HG02588 (cell line): Measurements from ENCODE around the gene FAM227A.
"Not testable (repeated sequence)": the region's sequence is repeated elsewhere in the genome, so short reads cannot be mapped to it uniquely, and the experiment has no call there.

Experiments used
- ATAC-seq: cut with Tn5 transposase; IDR thresholded peaks from one replicate; pipeline ENCODE4 v1.9.1; 2021; ENCODE audit warnings: mild to moderate bottlenecking, moderate library complexity; ENCODE audit not compliant: unreplicated experiment

FAM227A gene

DNA sequence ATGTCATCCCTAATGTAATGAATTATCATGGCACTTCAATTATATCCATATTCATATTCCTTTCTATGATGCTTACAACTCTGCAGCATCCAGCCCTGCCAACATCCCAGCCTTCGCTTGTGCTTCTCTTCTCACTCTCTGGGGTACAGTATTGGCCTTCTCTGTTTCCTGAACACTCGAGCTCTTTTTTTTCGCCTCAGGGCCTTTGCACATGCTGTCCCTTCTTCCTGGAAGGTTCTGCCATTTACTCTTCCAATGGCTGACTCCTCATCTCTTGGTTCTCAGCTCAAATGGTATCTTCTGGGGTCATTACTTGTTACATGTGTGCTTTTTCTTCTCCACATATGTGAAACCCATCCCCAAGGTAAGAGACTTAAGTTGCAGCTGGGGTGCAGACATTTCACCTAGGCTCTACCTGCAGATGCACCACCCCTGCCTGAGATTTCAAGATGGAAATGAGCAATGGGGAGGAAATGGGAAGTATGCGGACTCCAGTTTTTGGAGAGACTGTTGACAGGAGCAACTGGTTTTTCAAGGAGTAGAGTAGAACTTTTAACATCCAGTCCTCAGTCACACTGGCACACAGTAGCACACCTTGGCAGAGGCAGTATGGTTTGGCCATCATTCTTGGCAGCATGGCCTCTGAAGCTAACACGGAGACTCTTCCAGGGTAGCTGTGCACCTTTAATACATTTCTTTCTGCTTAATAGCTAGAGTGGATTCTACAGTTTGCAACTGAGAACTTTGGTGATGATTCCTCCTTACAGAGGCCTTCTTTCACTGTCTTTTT is 43.8 kb downstream of the FAM227A start:
- no peak for ATAC-seq

DNA sequence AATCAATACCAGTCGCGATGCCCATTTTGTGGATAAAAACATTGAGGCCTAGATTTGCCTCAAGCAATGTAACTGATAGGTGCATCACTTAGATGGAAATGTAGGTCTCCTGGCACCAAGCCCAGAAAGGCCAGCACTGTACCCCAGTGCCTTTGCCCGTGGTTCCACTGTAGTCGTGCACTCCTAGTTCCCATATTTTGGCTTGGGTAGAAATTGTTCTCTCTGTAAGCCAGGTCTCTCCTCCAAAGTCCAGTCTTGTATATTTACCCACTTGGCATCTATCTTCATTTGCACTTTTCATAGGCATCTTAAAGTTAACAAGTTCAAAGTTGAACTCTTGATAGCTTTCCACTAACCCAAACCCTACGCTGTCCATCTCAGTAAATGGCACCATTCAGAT is 44.6 kb downstream of the FAM227A start:
- no peak for ATAC-seq

DNA sequence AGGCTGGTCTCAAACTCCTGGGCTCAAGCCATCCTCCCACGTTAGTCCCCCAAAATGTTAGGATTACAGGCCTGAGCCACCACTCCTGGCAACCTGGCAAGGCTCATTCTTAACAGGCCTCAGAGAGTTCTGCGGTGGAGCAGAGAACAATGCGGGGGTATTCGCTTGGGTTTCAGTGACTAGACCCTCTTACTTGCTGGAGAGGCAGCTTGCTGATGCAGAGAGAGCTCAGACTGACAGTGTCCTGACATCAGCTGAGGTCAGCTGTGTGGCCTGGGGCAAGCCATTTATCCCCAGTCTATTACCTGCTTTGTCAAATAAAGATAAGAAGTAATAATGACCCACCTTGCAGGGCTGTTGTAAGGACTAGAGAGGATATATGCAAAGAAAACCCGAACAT is 46.0 kb downstream of the FAM227A start:
- no peak for ATAC-seq

GRCh38 chr22:38608992-38609750 is 47.0 kb downstream of the FAM227A start:
- no peak for ATAC-seq

- ATAC-seq = no peak
These were observed 48.5 kb downstream of the FAM227A start for GRCh38 chr22:38607680-38608079.

DNA sequence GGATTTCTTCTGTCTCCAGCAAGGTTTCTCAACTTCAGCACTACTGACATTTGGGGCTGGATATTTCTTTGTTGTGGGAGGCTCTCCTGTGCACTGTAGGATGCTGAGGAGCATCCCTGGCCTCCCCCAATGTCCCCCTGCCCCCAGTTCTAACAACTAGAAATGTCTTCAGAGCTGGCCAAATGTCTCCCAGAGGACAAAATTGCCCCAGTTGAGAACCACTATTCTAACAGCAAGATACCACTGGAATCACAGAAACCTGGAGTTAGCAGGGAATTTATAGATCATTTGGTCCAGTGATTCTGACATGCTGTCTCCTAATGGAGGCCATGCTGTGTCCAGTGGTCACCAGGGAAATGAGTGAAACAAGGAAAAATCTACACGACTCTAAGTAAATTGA is 54.0 kb downstream of the FAM227A start:
- no peak for ATAC-seq

- ATAC-seq = no peak
These were observed 54.9 kb downstream of the FAM227A start for GRCh38 chr22:38601221-38601764.

DNA sequence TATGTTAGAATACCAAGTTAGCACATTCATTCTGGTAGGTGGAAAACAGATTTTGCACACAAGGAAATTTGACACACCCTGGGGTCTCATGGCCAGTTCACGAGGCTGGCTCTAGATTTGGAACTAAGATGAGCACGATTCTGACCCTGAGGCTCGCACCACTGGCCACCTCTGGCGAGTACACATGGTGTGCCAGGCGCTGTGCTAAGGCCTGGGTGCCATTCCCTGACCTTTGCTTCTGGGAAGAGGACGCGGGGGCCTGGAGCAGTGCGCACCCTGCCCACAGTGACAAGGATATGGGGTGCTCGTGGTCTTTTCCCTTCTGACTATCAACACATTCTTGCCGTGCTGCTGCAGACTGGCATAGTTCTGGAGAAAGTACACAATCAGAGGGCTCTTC is 56.7 kb downstream of the FAM227A start:
- ATAC-seq = no peak

DNA sequence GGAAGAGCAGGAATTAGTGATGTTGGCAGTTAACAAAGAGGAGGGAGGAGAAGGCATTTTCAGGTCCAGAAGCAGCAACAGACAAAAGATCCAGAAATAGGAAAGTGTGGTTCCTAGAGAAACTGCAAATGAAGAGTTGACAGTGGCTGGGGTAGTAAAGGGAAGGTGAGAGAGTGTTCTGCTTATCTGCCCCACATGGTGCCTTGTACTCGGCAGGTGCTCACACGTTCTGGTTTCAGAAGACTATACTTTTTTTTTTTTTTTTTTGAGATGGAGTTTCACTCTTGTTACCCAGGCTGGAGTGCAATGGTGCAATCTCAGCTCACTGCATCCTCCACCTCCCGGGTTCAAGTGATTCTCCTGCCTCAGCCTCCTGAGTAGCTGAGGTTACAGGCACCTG is 73.3 kb downstream of the FAM227A start:
- not testable (repeated sequence) for ATAC-seq

GRCh38 chr22:38578505-38578904 is 77.7 kb downstream of the FAM227A start:
- no peak for ATAC-seq

- ATAC-seq = no peak
These were observed 84.1 kb downstream of the FAM227A start for GRCh38 chr22:38572065-38572464.

GRCh38 chr22:38570779-38571364 is 85.3 kb downstream of the FAM227A start:
- ATAC-seq = no peak

DNA sequence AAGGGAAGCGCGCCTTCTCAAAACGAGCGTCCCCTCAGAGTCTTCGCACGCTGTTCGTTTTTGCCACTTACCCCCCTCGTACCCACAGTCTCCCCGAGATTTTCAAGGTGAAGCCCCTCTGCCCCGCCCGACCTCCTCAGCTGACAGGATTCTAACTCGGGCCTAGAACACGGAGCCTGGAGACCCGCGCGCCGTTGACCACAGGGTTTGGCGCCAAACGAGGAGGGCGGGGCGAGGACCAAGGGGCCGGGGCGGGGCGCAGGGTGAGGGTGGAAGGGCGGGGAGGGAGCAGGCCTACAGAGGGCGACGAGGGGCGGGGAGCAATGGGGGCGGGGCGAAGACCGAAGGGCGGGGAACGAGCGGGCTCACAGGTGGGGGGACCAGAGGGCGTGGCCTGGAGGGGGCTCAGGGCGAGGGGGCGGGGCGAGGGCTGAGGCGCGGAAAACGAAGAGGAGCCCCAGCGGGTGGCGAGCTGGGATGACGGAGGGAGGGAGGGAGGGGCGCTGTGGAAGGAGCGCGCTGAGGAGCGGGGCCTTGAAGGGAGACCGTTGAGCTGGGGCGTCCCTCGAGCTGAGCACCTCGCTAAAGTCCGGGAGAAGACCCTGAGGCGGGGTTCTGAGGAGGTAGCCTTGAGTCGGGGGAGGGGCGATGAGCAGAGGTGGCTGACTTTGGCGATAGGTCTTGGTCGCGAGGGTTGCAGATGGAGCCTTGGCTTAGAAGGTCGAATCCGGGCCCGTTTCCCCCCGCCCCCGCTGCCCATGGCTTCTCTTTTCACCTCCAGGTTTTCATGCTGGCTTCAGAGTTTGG is 86.0 kb downstream of the FAM227A start, which contains the start of gene DMC1:
Gene DMC1 (minus strand): TSS at position 212 of the 807 bp plus-strand sequence. CDS start 1,927 bp downstream, outside the sequence.
- ATAC-seq = peak; percentile 66

- ATAC-seq = peak; percentile 10
These were observed 86.8 kb downstream of the FAM227A start for GRCh38 chr22:38569181-38569971.

DNA sequence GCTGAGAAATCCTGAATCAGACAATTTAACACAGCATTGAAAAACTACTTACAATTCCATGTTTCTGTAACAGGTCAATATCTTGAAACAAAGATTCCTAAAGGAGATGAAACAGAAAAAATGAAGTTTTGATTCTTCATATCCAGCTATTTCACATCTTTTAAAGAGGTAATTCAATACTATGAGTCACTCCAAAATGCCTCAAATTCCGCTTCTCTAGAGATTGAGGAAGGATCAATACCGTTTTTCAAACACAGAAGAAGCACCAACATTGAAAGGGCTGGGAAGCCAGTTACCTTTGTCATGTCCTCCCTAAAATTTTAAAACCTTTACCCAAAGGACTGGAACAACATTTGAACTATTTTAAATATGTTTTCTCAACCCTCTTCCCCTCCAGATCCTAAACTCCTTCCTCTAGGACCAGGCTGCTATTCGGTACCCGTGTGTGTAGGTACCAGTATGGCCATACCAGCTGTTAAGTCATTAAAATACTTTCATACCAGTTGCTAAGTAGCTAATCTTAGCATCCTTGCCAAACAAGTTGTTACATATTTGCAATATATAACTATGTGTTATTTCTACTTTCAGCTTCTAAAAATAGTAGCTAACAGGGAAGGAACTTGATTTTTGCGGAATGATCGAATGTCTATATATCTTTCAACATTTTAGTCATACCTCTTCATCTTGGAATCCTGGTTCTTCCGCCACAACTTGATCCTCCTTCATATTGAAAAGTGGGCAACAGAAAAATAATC is 88.5 kb downstream of the FAM227A start:
- no peak for ATAC-seq

DNA sequence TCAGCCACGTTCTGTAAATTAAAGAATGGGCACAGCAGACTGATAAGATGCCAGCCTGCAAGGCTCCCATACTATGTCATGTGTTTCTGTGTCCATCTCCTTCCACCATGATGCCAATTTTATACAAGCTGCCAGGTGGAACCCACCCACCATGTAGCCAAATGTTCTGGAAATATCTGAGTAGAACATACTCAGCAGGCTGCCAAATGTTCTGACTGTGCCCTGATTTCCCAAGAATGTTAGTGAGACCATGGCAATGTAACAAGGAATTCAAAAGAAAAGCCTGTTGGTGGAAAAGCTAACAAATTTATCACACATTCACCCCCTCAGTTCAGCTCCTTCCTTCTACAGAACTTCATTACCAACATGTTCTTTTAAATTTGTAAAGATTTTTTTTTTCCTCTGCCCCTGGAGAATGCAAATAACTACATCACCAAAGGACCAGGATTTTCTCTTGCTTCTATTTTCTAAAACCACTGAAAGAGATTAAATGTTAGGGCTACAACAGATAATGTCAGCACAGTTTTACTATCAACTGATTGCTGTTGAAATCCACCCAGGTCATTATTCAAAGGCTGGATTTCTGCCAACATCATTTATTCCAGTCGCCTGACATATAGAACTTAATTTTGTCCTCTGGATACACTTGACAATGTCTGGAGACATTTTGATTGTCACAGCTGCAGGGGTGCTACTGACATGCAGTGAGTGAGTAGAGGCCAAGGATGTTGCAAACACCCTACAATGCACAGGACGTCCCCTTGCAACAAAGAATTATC is 89.3 kb downstream of the FAM227A start:
- ATAC-seq = no peak

DNA sequence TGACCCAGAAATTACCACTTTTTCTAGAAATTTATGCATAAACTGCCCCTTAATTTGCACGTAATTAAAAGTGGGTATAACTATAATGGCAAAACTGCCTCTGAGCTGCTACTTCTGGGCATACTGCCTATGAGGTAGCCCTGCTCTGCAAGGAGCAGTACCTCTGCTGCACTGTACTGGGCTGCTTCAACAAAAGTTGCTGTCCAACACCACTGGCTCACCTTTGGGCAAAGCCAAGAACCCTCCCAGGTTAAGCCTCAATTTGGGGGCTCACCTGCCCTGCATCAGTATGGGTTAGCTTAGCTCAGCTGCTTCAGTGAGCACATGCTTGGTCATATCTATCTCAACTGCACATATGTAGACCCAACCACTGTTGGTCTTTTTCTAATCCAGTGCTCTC is 90.8 kb downstream of the FAM227A start:
- no peak for ATAC-seq

DNA sequence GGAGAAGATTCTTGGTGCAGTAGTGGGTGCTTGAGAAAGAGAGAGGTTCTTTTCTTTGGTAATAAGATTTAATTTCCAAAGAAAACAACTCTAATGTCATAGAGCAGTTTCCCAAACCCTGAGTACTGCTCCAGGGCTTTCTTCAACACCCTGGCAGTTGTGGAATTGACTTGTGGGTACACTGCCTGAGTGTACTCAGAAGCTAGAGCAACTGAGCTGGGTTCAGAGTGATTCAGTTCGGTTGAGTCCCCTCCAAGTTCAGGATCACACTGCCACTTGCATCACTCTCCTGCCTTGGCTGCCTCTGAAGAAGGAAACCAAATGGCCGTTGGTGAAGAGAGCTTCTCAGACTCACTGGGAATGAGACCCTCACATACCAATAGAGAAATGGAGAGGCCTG is 91.5 kb downstream of the FAM227A start:
- ATAC-seq = no peak
